Type B pancreatic cell (in vitro differentiated cells): Measurements from ENCODE around the gene CPSF4L. TPM values are rescaled to one million over a fixed set of nuclear protein-coding genes. Genes with fewer than 3 reads are reported as not detected.

ENCODE experiments used
- DNase-seq: peaks from one replicate; pipeline ENCODE4 v3.0.0; 2021; ENCODE audit warnings: mixed read lengths; ENCODE audit not compliant: unreplicated experiment; ENCODE audit errors: extremely low spot score
- H3K27ac Mint-ChIP-seq: 2 replicates; pipeline ENCODE4 v1.8.0; 2021; ENCODE audit warnings: mild to moderate bottlenecking, mixed read lengths
- H3K27me3 Mint-ChIP-seq: 2 replicates; pipeline ENCODE4 v1.8.0; 2021; ENCODE audit warnings: mixed read lengths
- H3K36me3 Mint-ChIP-seq: 2 replicates; pipeline ENCODE4 v1.8.0; 2021; ENCODE audit warnings: mixed read lengths
- H3K4me1 Mint-ChIP-seq: one replicate; pipeline ENCODE4 v1.8.0; 2021; ENCODE audit warnings: mixed read lengths; ENCODE audit not compliant: unreplicated experiment
- H3K4me3 Mint-ChIP-seq: 2 replicates; pipeline ENCODE4 v1.8.0; 2021; ENCODE audit warnings: mild to moderate bottlenecking, mixed read lengths
- H3K9me3 Mint-ChIP-seq: 2 replicates; pipeline ENCODE4 v1.8.0; 2021; ENCODE audit warnings: mixed read lengths
- CTCF ChIP-seq: fragments of 200-600 bp; sonication (generic); conservative IDR thresholded peaks from 2 replicates; pipeline ENCODE4 v1.5.0; 2021; ENCODE audit warnings: antibody characterized with exemption, mild to moderate bottlenecking
- total RNA-seq: library from RNA; stranded (reverse); gene quantifications from 2 replicates; pipeline ENCODE4 v1.2.1, GENCODE V29; 2021; ENCODE audit warnings: low replicate concordance

The CPSF4L gene
- total RNA-seq, 1 donor from 2014 or later = not detected

- peaks cover 19% of the 10 kb centered on the region for H3K4me1 Mint-ChIP-seq
- H3K27me3 Mint-ChIP-seq = peaks cover 13% of the 10 kb centered on the region
- no peaks in the 10 kb centered on the region for H3K36me3 Mint-ChIP-seq
- no peak for TF ChIP-seq CTCF
- no peak overlapping the region for H3K4me3 Mint-ChIP-seq
- no peak overlapping the region for H3K27ac Mint-ChIP-seq
- no peaks in the 10 kb centered on the region for H3K9me3 Mint-ChIP-seq
- no peak for DNase-seq
Measured at GRCh38 chr17:73256220-73256619, 5.5 kb downstream of the CPSF4L start.

GRCh38 chr17:73255671-73256181, 6.0 kb downstream of the CPSF4L start:
- H3K4me3 Mint-ChIP-seq = no peak overlapping the region
- H3K9me3 Mint-ChIP-seq = no peaks in the 10 kb centered on the region
- no peak for DNase-seq
- peaks cover 13% of the 10 kb centered on the region for H3K27me3 Mint-ChIP-seq
- peaks cover 15% of the 10 kb centered on the region for H3K4me1 Mint-ChIP-seq
- peak; percentile 100 for TF ChIP-seq CTCF
- peak overlapping the region; percentile 34 for H3K27ac Mint-ChIP-seq
- no peaks in the 10 kb centered on the region for H3K36me3 Mint-ChIP-seq

GRCh38 chr17:73251871-73252270, 9.8 kb downstream of the CPSF4L start:
- H3K27me3 Mint-ChIP-seq = peaks cover 13% of the 10 kb centered on the region
- TF ChIP-seq CTCF = no peak
- no peak overlapping the region for H3K4me3 Mint-ChIP-seq
- H3K9me3 Mint-ChIP-seq = no peaks in the 10 kb centered on the region
- no peak for DNase-seq
- H3K4me1 Mint-ChIP-seq = peaks cover 8% of the 10 kb centered on the region
- H3K27ac Mint-ChIP-seq = no peak overlapping the region
- no peaks in the 10 kb centered on the region for H3K36me3 Mint-ChIP-seq

- H3K36me3 Mint-ChIP-seq = peaks cover 3% of the 10 kb centered on the region
- no peak for DNase-seq
- no peak for TF ChIP-seq CTCF
- no peak overlapping the region for H3K4me3 Mint-ChIP-seq
- H3K4me1 Mint-ChIP-seq = peaks cover 7% of the 10 kb centered on the region
- H3K27ac Mint-ChIP-seq = no peak overlapping the region
- peaks cover 13% of the 10 kb centered on the region for H3K27me3 Mint-ChIP-seq
- no peaks in the 10 kb centered on the region for H3K9me3 Mint-ChIP-seq
Measured at GRCh38 chr17:73250851-73251640, 10.6 kb downstream of the CPSF4L start.

- H3K4me1 Mint-ChIP-seq = no peaks in the 10 kb centered on the region
- DNase-seq = no peak
- H3K4me3 Mint-ChIP-seq = no peak overlapping the region
- H3K27me3 Mint-ChIP-seq = peaks cover 10% of the 10 kb centered on the region
- no peaks in the 10 kb centered on the region for H3K9me3 Mint-ChIP-seq
- peaks cover 3% of the 10 kb centered on the region for H3K36me3 Mint-ChIP-seq
- H3K27ac Mint-ChIP-seq = no peak overlapping the region
- TF ChIP-seq CTCF = no peak
Measured at GRCh38 chr17:73249700-73250099, 12.0 kb downstream of the CPSF4L start.
